NAMALWA (cell line): ENCODE measurements around the gene NPIPA3.
A peak's percentile ranks its signal among the peaks of the same experiment; 100 is the strongest.
"Not testable (repeated sequence)": the region's sequence is repeated elsewhere in the genome, so short reads cannot be mapped to it uniquely, and the experiment has no call there.

Experiments
- DNase-seq: peaks from one replicate; pipeline ENCODE4 v3.0.0-alpha.2; 2015; ENCODE audit warnings: low spot score

NPIPA3 gene

GRCh38 chr16:14703156-14704011 is at the start of gene NPIPA3:
Gene NPIPA3, plus strand, starts transcription at chr16:14703411. Its CDS starts 5,533 bp downstream, at chr16:14708944.
- not testable (repeated sequence) for DNase-seq

DNA sequence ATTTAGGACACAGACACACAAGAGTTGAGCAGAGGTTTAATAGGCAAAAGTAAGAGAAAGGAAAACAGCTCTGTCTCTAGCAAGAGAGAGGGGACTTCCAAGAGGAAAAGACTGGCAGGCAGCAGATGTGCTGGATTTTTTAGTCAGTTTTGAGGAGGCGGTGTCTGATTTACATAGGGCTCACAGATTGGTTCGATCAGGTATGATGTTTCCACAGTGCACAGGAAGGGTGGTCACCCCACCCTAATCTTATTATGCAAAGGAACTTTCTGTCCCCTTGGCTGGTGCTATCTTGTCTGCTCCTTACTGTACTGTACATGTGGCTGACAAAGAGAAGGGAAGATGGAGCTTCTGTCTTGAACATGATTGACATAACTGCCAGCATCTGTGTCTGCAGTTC is 45.1 kb upstream of the NPIPA3 start:
- DNase-seq = peak; percentile 82

DNA sequence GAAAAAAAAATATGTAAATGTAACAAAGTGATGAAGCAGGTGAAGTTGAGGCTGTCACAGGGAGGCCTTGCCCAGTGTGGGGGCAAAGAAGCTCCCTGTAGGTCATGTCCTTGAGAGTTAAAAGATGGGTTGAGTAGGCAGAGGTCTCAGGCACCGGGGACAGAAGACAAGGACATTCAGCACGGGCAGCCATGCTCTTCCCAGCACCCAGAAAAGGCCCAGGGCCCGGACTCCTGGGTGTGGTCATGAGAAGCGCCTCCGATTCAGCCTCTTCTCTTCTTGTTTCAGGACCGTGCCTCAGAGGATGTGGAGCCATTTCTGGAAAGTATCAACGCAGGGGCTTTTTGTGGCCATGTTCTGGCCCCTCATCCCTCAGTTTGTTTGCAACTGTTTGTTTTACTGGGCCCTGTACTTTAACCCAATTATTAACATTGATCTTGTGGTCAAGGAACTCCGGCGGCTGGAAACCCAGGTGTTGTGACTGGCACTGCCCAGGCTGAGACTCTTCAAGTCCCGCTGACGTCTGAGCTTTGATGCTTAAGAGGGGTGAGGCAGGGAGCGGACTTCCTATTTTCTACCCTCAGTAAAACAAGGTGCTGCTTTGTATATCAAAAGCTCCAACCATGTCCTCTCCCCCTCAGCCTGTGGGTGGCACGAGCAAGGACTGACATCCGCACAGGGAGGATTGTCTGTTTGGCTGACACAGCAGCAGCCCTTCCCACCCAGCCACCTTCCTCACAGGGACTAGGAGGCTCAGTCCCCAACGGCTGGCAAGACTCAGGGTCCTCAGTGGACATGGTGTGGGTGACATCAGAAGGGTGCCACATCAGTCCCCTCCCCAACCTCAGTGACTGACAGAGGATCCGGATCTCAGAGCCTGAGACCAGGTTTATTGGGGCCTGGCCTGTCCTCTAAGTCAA is 35.6 kb upstream of the NPIPA3 start:
- DNase-seq = no peak

DNA sequence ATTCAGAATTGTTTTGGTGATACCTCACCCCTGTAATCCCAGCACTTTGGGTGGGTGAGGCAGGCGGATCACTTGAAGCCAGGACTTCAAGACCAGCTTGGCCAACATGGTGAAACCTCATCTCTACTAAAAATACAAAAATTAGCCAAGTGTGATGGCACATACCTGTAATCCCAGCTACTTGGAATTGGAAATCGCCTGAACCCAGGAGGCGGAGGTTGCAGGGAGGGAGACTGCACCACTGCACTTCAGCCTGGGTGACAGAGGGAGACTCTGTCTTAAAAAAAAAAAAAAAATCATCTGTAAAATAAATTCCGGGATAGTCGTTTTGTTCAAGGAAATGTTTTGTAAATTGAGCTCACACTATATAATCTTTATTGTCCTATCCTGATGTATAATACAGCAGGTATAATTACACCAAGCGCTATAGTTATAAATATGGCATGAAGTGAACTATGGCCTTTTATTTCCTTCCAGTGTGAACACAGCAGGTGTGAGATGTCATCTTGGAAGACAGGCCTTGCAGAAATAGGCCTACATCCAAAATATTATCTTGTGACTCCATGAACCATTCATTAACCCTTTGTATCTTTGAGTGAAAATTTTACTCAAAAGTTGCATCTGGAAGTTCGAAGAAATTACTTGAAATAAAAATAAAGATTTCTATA is 34.5 kb upstream of the NPIPA3 start:
- no peak for DNase-seq

DNA sequence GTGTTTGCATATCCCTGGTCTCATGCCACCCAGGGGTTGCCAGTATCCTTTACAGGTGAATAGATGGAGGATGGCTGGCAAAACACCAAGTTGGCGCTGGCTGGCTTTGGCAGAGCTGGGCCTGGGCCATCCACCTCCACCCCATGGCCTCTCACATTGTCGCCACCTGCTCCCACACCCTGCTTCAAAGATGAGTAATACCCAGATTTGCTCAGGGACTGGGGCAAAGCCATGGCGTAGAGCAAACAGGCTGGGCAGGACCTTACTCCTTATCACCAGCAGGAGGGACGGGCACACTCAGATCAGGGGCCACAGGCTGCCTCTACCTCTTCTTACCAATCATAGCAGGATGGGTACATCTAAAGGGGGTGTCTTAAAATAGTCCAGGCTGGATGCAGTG is 33.4 kb upstream of the NPIPA3 start:
- DNase-seq = no peak

GRCh38 chr16:14672403-14672971 is 30.7 kb upstream of the NPIPA3 start:
- peak; percentile 86 for DNase-seq

- DNase-seq = no peak
Measured at GRCh38 chr16:14676633-14677032, 26.6 kb upstream of the NPIPA3 start.

DNA sequence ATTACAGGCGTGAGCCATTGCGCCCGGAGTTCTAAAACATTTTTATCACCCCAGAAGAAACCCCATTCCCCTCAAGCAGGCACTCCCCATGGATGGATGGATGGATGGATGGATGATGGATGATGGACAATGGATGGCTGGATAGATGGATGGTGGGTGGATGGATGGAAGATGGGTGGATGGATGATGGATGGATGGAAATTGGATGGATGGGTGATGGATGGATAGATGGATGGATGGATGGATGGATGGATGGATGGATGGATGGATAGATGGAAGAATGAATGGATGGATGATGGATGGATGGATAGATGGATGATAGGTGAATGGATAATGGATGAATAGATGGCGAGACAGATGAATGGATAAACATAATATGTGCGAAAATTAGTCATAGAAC is 25.6 kb upstream of the NPIPA3 start:
- no peak for DNase-seq

DNA sequence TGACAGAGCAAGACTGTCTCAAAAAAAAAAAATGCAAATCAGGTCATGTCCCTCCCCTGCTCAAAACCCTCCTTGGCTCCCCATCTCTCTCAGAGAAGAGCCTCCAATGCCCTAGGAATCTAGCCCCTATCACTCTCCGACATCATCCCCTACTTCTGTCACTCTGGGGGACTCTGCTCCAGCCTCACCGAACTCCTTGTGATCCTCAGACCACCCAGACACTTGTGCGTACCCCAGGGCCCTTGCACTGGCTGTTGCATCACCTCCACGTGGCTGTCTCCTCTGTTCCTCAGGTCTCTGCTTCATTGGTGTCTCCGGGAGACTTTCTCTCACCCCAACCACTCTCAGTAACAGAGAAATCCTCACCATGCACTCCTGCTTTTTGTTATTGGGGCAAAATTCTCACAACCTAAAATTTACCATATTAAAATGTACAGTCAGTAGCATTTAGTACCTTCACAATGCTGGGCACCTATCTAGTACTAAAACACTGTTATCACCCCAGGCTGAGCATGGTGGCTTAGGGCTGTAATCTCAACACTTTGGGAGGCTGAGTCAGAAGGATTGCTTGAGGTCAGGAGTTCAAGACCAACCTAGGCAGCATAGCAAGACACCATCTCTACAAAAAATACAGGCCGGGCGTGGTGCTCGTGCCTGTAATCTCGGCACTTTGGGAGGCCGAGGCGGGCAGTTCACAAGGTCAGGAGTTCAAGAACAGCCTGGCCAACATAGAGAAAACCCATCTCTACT is 24.3 kb upstream of the NPIPA3 start:
- no peak for DNase-seq

DNA sequence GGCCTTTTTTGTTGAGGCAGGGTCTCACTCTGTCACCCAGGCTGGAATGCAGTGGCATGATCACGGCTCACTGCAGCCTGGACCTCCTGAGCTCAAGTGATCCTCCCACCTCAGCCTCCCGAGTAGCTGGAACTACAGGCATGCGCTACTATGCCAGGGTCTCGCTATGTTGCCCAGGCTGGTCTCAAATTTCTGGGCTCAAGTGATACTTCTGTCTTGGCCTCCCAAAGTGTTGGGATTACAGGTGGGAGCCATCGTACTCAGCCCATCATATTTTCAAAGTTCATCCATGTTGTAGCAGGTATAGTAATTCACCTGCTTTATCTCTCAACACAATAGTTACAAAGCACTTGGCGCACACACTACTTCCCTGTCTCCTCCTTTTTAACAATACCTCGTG is 22.8 kb upstream of the NPIPA3 start:
- not testable (repeated sequence) for DNase-seq

DNA sequence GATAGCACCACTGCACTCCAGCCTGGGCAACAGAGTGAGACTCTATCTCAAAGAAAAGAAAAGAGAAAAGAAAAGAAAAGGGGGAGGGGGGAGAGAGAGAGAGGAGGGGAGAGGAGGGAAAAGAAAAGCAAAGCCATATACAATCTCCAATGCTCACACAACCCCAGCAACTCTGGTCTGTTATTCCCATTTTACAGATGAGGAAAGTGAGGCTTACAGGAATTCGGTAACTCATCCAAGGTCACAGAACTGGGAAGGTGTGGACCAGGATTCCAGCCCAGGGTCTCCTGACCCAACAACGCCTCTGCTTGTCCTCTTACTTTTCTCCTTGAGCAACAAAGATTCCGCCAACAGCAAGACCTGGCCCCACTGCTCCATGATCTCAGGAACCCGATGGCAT is 22.1 kb upstream of the NPIPA3 start:
- DNase-seq = no peak

DNA sequence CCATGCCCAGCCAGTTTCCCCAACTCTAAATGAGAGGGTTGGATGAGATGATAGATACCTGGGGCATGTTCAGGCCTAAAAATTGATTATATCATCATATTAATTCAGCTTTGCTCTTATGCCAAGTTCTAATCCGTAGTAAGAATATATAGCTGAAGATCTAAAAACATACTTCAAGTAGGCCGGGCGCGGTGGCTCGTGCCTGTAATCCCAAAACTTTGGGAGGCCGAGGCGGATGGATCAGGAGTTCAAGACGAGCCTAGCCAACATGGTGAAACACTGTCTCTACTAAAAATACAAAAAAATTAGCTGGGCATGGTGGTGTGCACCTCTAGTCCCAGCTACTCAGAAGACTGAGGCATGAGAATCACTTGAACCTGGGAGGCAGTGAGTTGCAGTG is 21.1 kb upstream of the NPIPA3 start:
- no peak for DNase-seq

DNA sequence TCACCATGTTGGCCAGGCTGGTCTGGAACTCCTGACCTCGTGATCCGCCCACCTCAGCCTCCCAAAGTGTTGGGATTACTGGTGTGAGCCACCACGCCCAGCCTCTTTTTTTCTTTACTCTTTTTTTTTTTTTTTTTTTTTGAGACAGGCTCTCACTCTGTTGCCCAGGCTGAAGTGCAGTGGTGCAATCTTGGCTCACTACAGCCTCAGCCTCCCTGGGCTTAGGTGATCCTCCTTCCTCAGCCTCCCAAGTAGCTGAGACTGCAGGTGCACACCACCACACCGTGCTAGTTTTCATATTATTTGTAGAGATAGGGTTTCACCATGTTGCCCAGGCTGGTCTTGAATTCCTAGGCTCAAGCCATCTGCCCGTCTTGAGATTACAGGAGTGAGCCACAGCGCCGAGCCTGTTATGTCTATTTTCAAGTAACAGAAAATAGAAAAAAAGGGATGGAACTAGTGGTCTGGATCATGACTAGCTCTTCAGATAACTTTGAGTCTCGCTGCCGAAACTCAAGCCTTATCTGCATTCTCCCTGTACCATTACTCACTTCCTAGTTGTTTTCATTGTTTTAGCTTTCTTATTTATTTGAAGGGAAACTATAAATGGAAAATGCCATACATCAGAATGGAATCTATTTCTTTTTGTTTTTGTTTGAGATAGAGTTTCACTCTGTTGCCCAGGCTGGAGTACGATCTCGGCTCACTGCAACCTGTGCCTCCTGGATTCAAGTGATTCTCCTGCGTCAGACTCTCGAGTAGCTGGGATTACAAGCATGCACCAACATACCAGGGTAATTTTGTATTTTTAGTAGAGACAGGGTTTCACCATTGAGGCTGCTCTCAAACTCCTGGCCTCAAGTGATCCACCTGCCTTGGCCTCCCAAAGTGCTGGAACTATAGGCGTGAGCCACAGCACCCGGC is 17.1 kb upstream of the NPIPA3 start:
- DNase-seq = not testable (repeated sequence)

DNA sequence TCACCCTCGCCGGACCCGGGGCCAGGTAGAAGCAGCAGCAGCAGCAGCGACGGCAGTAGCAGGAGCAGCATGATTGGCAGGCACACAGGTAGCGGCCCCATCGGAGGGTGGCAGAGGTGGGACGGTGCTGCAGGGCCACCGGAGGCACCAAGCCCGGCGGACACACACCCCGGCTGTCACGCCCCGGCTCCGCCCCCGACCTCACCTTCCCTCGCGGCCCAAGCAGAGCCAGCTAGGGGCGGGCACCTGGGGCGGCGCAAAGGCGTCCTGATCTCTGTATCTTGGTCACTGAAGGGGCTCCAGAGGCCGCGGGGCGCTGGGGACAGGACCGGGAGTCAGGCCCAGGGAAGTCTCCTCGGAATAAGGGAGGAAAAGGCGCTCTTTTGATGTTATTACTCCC is 9.1 kb upstream of the NPIPA3 start, which contains the start of gene PLA2G10:
Gene PLA2G10 (minus strand): TSS at position 180 of the 400 bp plus-strand sequence. CDS start 79 bp downstream, at position 101.
- not testable (repeated sequence) for DNase-seq

DNA sequence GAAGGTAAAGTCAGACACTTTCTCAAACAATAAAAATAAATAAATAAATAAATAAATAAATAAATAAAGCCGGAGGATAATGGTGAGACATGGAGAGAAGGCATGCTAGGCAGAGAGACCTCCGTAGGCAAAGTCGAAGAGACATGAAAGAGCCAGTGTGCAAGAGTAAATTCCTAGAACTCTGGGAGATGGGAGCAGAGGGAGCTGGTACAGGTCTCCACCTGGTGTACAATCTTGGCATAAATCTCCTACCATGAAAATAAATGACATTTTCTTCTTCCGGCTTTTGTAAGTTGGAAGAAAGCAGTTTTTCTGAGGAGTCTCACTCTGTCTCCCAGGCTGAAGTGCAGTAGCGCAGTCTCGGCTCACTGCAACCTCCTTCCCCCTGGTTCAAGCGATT is 1.4 kb upstream of the NPIPA3 start:
- not testable (repeated sequence) for DNase-seq

GRCh38 chr16:14702672-14703071 is 539 bp upstream of the NPIPA3 start:
- DNase-seq = not testable (repeated sequence)

DNA sequence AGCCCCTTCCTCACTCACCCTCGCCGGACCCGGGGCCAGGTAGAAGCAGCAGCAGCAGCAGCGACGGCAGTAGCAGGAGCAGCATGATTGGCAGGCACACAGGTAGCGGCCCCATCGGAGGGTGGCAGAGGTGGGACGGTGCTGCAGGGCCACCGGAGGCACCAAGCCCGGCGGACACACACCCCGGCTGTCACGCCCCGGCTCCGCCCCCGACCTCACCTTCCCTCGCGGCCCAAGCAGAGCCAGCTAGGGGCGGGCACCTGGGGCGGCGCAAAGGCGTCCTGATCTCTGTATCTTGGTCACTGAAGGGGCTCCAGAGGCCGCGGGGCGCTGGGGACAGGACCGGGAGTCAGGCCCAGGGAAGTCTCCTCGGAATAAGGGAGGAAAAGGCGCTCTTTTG is 30.0 kb downstream of the NPIPA3 start:
- DNase-seq = not testable (repeated sequence)

GRCh38 chr16:14740832-14741385 is 37.7 kb downstream of the NPIPA3 start:
- DNase-seq = not testable (repeated sequence)

- not testable (repeated sequence) for DNase-seq
Measured at GRCh38 chr16:14741794-14742193, 38.6 kb downstream of the NPIPA3 start.
